Testis (tissue), 3 donors: ENCODE results near the gene PADI6. TPM values are rescaled to one million over a fixed set of nuclear protein-coding genes. Genes with fewer than 3 reads are reported as not detected.
"Not testable (repeated sequence)": the region's sequence is repeated elsewhere in the genome, so short reads cannot be mapped to it uniquely, and the experiment has no call there.

Experiments used
- DNase-seq: peaks from one replicate; pipeline ENCODE4 v3.0.0-alpha.2; 2019
- H3K27ac ChIP-seq, 2 donors: fragments of 200-600 bp; sonication (generic); one replicate each; pipeline ENCODE4 v1.5.1; 2019
- H3K27me3 ChIP-seq: fragments of 200-600 bp; sonication (generic); one replicate; pipeline ENCODE4 v1.5.1; 2019
- H3K36me3 ChIP-seq: fragments of 200-600 bp; sonication (generic); one replicate; pipeline ENCODE4 v1.5.1; 2017; ENCODE audit warnings: low read depth; ENCODE audit errors: missing control alignments
- H3K4me1 ChIP-seq: fragments of 200-600 bp; sonication (generic); one replicate; pipeline ENCODE4 v1.5.1; 2019
- H3K4me3 ChIP-seq, 2 donors: fragments of 200-600 bp; sonication (generic); one replicate each; pipeline ENCODE4 v1.5.1; 2017 to 2019
- H3K9me3 ChIP-seq: fragments of 200-600 bp; sonication (generic); one replicate; pipeline ENCODE4 v1.5.1; 2017
- CTCF ChIP-seq, 3 experiments: fragments of 450-650 bp in 2 of 3; fragments of 200-600 bp in 1 of 3; sonication (generic) in 1 of 3; IDR thresholded peaks; one replicate each; pipeline ENCODE4 v1.5.1; 2016 to 2019; ENCODE audit warnings: antibody characterized with exemption in 3 of 3, mild to moderate bottlenecking in 2 of 3, moderate library complexity in 1 of 3
- POLR2A ChIP-seq: fragments of 450-650 bp; IDR thresholded peaks from one replicate; pipeline ENCODE4 v1.6.1; 2017; ENCODE audit warnings: antibody characterized with exemption, mild to moderate bottlenecking, moderate library complexity
- WGBS, 2 donors: methylation state at CpG; one replicate each; pipeline ENCODE4 v1.1.5; 2018; 5-methylcytosine and 5-hydroxymethylcytosine counted together
- intact Hi-C: fragments of 100-400 bp; cut with DNase I; formaldehyde crosslinking; loops from one replicate; pipeline ENCODE4 v1.15.1; 2023; ENCODE audit warnings: low total_unique reads
- polyA plus RNA-seq: library from polyadenylated mRNA; stranded (reverse); fragments of 350-450 nt; fragmentation: Illumina TruSeq; extraction: RNeasy Lipid Tissue Mini Kit (QIAGEN cat#74804); gene quantifications from one replicate; pipeline ENCODE4 v1.2.3, GENCODE V29; 2014; ENCODE audit warnings: low read depth, low replicate concordance; ENCODE audit not compliant: insufficient read depth
- total RNA-seq, 2 donors: library from RNA; depleted of rRNA; stranded (reverse); fragments of >200 nt; gene quantifications; one replicate each; pipeline ENCODE4 v1.2.3, GENCODE V29; 2016

The PADI6 gene
- total and polyA plus RNA-seq, 3 donors from 2014 or later, result 0.25 TPM; not detected in 2

GRCh38 chr1:17405898-17406759 is 34.1 kb downstream of the PADI6 start:
- Histone ChIP-seq H3K4me1 (peaks cover 5% of the 10 kb centered on the region), H3K27me3 (no peaks in the 10 kb centered on the region), H3K27ac (no peak overlapping the region), H3K36me3 (no peaks in the 10 kb centered on the region), H3K4me3 (no peak overlapping the region), H3K9me3 (no peaks in the 10 kb centered on the region)
- intact Hi-C loops, result no loop called here
- DNase-seq, result peak; percentile 77
- peak in 2 of 3 experiments; percentile 44 to 66 for TF ChIP-seq CTCF (IDR thresholded peaks at IDR 0.05)
- TF ChIP-seq POLR2A, result no peak
- 68 to 71% methylated on average over 6 to 15 of the region's 15 CpGs for WGBS, 2 donors

- H3K4me3 ChIP-seq, H3K27ac ChIP-seq, H3K27me3 ChIP-seq, H3K9me3 ChIP-seq, intact Hi-C loops, H3K4me1 ChIP-seq, DNase-seq, H3K36me3 ChIP-seq: not testable (repeated sequence)
- WGBS, 2 donors, result 81 to 88% methylated on average over 12 to 16 of the region's 16 CpGs
These were observed 34.9 kb downstream of the PADI6 start for GRCh38 chr1:17406760-17407475.

- H3K4me1 ChIP-seq, H3K36me3 ChIP-seq, H3K4me3 ChIP-seq, H3K27me3 ChIP-seq, DNase-seq, intact Hi-C loops, H3K27ac ChIP-seq, H3K9me3 ChIP-seq: not testable (repeated sequence)
- WGBS, 2 donors, result 90 to 93% methylated on average over 30 of the region's 30 CpGs
These were observed 36.0 kb downstream of the PADI6 start for GRCh38 chr1:17407786-17408514.

GRCh38 chr1:17409391-17409811 is 37.4 kb downstream of the PADI6 start:
- no peak for DNase-seq
- H3K27me3 ChIP-seq, result no peaks in the 10 kb centered on the region
- intact Hi-C loops, result no loop called here
- WGBS, 2 donors, result 82 to 92% methylated on average over 8 to 9 of the region's 10 CpGs
- no peaks in the 10 kb centered on the region for H3K36me3 ChIP-seq
- no peaks in the 10 kb centered on the region for H3K9me3 ChIP-seq
- H3K4me1 ChIP-seq, result peaks cover 5% of the 10 kb centered on the region
- TF ChIP-seq CTCF (IDR thresholded peaks at IDR 0.05) (no peak), POLR2A (no peak)
- no peak overlapping the region for H3K27ac ChIP-seq
- no peak overlapping the region for H3K4me3 ChIP-seq

GRCh38 chr1:17412093-17412870 is 40.3 kb downstream of the PADI6 start:
- Histone ChIP-seq H3K4me1 (no peaks in the 10 kb centered on the region), H3K9me3 (no peaks in the 10 kb centered on the region), H3K36me3 (no peaks in the 10 kb centered on the region), H3K4me3 (no peak overlapping the region), H3K27ac (no peak overlapping the region), H3K27me3 (no peaks in the 10 kb centered on the region)
- WGBS, 2 donors, result 68 to 77% methylated on average over 16 of the region's 16 CpGs
- intact Hi-C loops, result no loop called here
- no peak for TF ChIP-seq CTCF (IDR thresholded peaks at IDR 0.05)
- no peak for TF ChIP-seq POLR2A
- DNase-seq, result no peak
